Tibial nerve (tissue), 4 donors: ENCODE results near the gene GSPT1. TPM values are rescaled to one million over a fixed set of nuclear protein-coding genes. Genes with fewer than 3 reads are reported as not detected.
"Not testable (repeated sequence)": the region's sequence is repeated elsewhere in the genome, so short reads cannot be mapped to it uniquely, and the experiment has no call there.

Source experiments
- DNase-seq, 2 donors: peaks; one replicate each; pipeline ENCODE4 v3.0.0-alpha.2; 2019; ENCODE audit warnings: low spot score in 2 of 2
- H3K27ac ChIP-seq, 4 donors: fragments of 200-600 bp; sonication (generic) in 3 of 4; one replicate each; pipeline ENCODE4 v1.5.1; 2017 to 2019; ENCODE audit warnings: mild to moderate bottlenecking in 1 of 4
- H3K27me3 ChIP-seq, 2 donors: fragments of 200-600 bp; sonication (generic) in 1 of 2; one replicate each; pipeline versions ENCODE4 v1.5.1 to v1.6.0; 2017 to 2019
- H3K36me3 ChIP-seq, 3 donors: fragments of 200-600 bp; sonication (generic); one replicate each; pipeline ENCODE4 v1.5.1; 2018 to 2019
- H3K4me1 ChIP-seq, 4 donors: fragments of 200-600 bp; sonication (generic) in 3 of 4; one replicate each; pipeline ENCODE4 v1.5.1; 2017 to 2019
- H3K4me3 ChIP-seq, 4 donors: fragments of 200-600 bp; sonication (generic) in 3 of 4; one replicate each; pipeline ENCODE4 v1.5.1; 2017 to 2019; ENCODE audit warnings: mild to moderate bottlenecking in 1 of 4, moderate library complexity in 1 of 4
- H3K9me3 ChIP-seq, 4 donors: fragments of 200-600 bp; sonication (generic) in 3 of 4; one replicate each; pipeline ENCODE4 v1.5.1; 2017 to 2019
- EP300 ChIP-seq, 2 donors: sonication (generic); formaldehyde crosslinking; IDR thresholded peaks; one replicate each; pipeline ENCODE4 v1.6.1; 2017; ENCODE audit warnings: antibody characterized with exemption in 2 of 2, mild to moderate bottlenecking in 1 of 2
- POLR2A ChIP-seq, 2 donors: fragments of 450-650 bp; IDR thresholded peaks; one replicate each; pipeline ENCODE4 v1.6.1; 2017; ENCODE audit warnings: antibody characterized with exemption in 2 of 2, mild to moderate bottlenecking in 2 of 2, moderate library complexity in 2 of 2
- WGBS, 2 donors: methylation state at CpG; one replicate each; pipeline ENCODE4 v1.1.5; 2018; 5-methylcytosine and 5-hydroxymethylcytosine counted together
- total RNA-seq, 4 donors: library from RNA; depleted of rRNA; stranded (reverse); fragments of >200 nt; gene quantifications; one replicate each; pipeline ENCODE4 v1.1.0, GENCODE V29; 2016
- TF ChIP-seq, protein P1 (sequence below), 5 experiments: fragments of 200-600 bp in 3 of 5; fragments of 450-650 bp in 2 of 5; sonication (generic) in 3 of 5; IDR thresholded peaks; one replicate each; pipeline ENCODE4 v1.5.1; 2016 to 2019; ENCODE audit warnings: antibody characterized with exemption in 5 of 5, mild to moderate bottlenecking in 3 of 5, moderate library complexity in 2 of 5

The GSPT1 gene
- total RNA-seq, 4 donors from 2014 or later = 43.2 to 49.8 (median 46.2) TPM

DNA sequence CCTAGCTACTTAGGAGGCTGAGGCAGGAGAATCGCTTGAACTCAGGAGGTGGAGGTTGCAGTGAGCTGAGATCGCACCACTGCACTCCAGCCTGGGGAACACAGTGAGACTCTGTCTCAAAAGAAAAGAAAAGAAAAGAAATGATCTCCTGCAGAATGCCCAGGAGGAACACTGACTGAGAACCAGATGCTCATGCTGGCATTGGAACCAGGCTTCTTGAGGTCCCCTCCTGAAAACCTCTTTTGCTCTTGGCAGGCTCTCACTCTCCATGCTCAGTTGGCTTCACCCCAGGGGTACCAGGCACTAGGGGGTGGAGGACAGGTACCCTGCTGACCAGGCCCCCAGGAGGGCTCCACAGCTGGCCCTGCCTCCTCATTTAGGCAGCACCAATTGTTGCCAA, 40.8 kb upstream of the GSPT1 start:
- 91 to 97% methylated on average over 2 of the region's 2 CpGs for WGBS, 2 donors
- Histone ChIP-seq H3K4me3 (no peak overlapping the region), H3K4me1 (no peaks in the 10 kb centered on the region), H3K36me3 (no peaks in the 10 kb centered on the region), H3K9me3 (no peaks in the 10 kb centered on the region), H3K27ac (no peak overlapping the region), H3K27me3 (no peaks in the 10 kb centered on the region)
- DNase-seq = no peak
- TF ChIP-seq EP300 (IDR thresholded peaks at IDR 0.05) = no peak
- TF ChIP-seq, protein P1, sequence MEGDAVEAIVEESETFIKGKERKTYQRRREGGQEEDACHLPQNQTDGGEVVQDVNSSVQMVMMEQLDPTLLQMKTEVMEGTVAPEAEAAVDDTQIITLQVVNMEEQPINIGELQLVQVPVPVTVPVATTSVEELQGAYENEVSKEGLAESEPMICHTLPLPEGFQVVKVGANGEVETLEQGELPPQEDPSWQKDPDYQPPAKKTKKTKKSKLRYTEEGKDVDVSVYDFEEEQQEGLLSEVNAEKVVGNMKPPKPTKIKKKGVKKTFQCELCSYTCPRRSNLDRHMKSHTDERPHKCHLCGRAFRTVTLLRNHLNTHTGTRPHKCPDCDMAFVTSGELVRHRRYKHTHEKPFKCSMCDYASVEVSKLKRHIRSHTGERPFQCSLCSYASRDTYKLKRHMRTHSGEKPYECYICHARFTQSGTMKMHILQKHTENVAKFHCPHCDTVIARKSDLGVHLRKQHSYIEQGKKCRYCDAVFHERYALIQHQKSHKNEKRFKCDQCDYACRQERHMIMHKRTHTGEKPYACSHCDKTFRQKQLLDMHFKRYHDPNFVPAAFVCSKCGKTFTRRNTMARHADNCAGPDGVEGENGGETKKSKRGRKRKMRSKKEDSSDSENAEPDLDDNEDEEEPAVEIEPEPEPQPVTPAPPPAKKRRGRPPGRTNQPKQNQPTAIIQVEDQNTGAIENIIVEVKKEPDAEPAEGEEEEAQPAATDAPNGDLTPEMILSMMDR (IDR thresholded peaks at IDR 0.05) = no peak
- no peak for TF ChIP-seq POLR2A (IDR thresholded peaks at IDR 0.05)

DNA sequence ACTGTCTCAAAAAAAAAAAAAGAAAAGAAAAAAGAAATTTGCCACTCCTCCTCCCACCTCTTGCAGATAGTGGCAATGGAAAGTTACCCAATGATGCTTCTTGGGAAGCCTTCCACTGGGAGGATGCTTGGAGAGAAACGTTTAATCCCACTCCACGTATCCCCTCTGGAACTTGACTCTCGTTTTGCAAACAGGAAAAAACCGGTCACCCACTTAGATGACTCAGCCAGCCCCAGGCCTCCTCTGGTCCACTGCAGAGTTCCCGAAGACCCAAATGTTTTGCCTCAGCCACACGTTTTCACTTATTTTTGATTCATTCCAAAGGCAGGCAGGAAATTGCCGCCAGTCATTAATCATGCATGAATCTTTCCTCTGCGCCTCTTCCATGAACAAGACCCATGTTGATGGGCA, 40.0 kb upstream of the GSPT1 start:
- no peak overlapping the region for H3K27ac ChIP-seq

DNA sequence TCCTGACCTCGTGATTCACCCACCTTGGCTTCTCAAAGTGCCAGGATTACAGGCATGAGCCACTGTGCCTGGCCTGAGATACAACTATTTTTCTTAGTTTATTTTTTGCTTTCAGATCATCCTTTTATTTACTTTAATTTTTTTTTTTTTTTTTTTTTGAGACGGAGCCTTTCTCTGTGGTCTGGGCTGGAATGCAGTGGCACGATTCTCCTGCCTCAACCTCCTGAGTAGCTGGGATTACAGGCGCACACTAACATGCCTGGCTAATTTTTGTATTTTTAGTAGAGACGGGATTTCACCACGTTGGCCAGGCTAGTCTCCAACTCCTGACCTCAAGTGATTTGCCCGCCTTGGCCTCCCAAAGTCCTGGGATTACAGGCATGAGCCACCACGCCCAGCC, 37.8 kb upstream of the GSPT1 start:
- H3K4me1 ChIP-seq, H3K36me3 ChIP-seq, H3K27ac ChIP-seq, DNase-seq, H3K9me3 ChIP-seq, H3K27me3 ChIP-seq, H3K4me3 ChIP-seq: not testable (repeated sequence)
- WGBS, 2 donors = 80 to 82% methylated on average over 8 of the region's 8 CpGs

More for the DNA sequence above, 40.0 kb upstream of the GSPT1 start:
- whole genome bisulfite sequencing, 2 donors = 38 to 51% methylated on average over 8 of the region's 8 CpGs
- no peak for TF ChIP-seq POLR2A (IDR thresholded peaks at IDR 0.05)
- no peak for TF ChIP-seq EP300 (IDR thresholded peaks at IDR 0.05)
- TF ChIP-seq, protein P1 (IDR thresholded peaks at IDR 0.05) = no peak
- Histone ChIP-seq H3K4me1 (no peaks in the 10 kb centered on the region), H3K36me3 (no peaks in the 10 kb centered on the region), H3K4me3 (no peak overlapping the region), H3K27me3 (no peaks in the 10 kb centered on the region), H3K9me3 (no peaks in the 10 kb centered on the region)
- DNase-seq = no peak

DNA sequence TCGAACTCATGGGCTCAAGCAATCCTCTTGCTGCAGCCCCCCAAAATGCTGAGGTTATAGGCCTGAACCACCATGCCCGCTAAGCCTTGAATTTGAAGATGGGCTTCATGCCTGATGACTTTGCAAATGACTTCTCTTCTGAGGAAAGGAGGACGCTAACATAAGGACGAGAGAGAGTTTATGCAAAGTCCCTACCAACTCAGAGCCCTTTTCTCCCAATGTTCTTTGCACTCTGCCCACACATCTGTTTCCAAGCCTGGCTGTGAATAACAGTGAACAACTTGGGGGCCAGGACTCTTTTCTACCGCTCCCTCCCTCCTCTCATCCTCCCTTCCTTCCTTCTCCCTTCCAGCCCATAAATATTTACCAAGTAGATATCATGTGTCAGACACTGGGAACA, 34.6 kb upstream of the GSPT1 start:
- H3K4me1 ChIP-seq = no peaks in the 10 kb centered on the region
- H3K36me3 ChIP-seq = no peaks in the 10 kb centered on the region
- H3K27me3 ChIP-seq = no peaks in the 10 kb centered on the region
- H3K27ac ChIP-seq = peak overlapping the region in 1 of 4 donors; percentile 15
- TF ChIP-seq, protein P1 (IDR thresholded peaks at IDR 0.05) = no peak
- no peak for TF ChIP-seq POLR2A (IDR thresholded peaks at IDR 0.05)
- no peak for TF ChIP-seq EP300 (IDR thresholded peaks at IDR 0.05)
- H3K4me3 ChIP-seq = no peak overlapping the region
- 64% methylated on average over 5 of the region's 5 CpGs for WGBS, 2 donors
- no peak for DNase-seq
- no peaks in the 10 kb centered on the region for H3K9me3 ChIP-seq

DNA sequence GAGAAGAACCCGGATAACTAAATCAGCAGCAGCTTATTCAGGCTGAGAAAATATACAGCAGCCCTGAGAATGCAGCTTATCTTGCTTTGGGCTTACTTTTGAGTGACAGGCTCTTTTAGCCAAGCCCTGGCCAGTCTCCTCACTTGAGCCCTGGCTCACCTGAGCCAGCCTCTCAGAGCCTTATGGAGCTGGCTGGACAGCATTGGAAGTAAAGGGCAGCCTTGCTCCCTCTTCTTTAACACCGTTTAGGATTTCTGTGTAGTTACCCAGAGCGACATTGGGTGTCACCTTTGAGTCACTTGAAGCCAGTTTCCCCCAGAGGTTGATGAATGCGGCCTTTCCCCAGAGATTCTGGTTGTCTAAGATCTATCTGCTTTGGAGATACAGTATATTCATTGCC, 33.8 kb upstream of the GSPT1 start:
- H3K4me1 ChIP-seq = no peaks in the 10 kb centered on the region

More for the DNA sequence above, 33.8 kb upstream of the GSPT1 start:
- WGBS, 2 donors = 17 to 19% methylated on average over 4 of the region's 4 CpGs
- peak in 1 of 2 donors; percentile 11 for DNase-seq
- H3K27me3 ChIP-seq = no peaks in the 10 kb centered on the region
- H3K9me3 ChIP-seq = no peaks in the 10 kb centered on the region
- TF ChIP-seq, protein P1 (IDR thresholded peaks at IDR 0.05) = peak in 3 of 5 experiments; percentile 22 to 44 (median 25)
- no peak for TF ChIP-seq EP300 (IDR thresholded peaks at IDR 0.05)
- H3K36me3 ChIP-seq = no peaks in the 10 kb centered on the region
- no peak overlapping the region for H3K4me3 ChIP-seq
- H3K27ac ChIP-seq = no peak overlapping the region
